ENCODE results near the gene MYOCOS. TPM values are rescaled to one million over a fixed set of nuclear protein-coding genes. Genes with fewer than 3 reads are reported as not detected.

MYOCOS gene
- total and polyA plus RNA-seq, 9 of the 15 experiments (the other 6 are each of a cell fraction or from before 2014, with no cell fraction given): 0.07 TPM; not detected in 7

- TF ChIP-seq ZBTB34 (CRISPR knock-in tag; IDR thresholded peaks at IDR 0.05) (no peak), SNAPC5 (CRISPR knock-in tag; IDR thresholded peaks at IDR 0.05) (no peak), CHD2 (IDR thresholded peaks at IDR 0.05; ENCODE audit: low read depth, low read length) (no peak), SRSF9 (IDR thresholded peaks at IDR 0.05; ENCODE audit: borderline replicate concordance, low read depth, low read length) (no peak), ILK (tag; IDR thresholded peaks at IDR 0.05; ENCODE audit: borderline replicate concordance, low read depth) (no peak), KLF6 (CRISPR knock-in tag; IDR thresholded peaks at IDR 0.05; ENCODE audit: borderline replicate concordance) (no peak), ARID3A (IDR thresholded peaks at IDR 0.05; ENCODE audit: borderline replicate concordance, low read depth, low read length) (no peak)
These were observed 36.3 kb upstream of the MYOCOS start (continued) for GRCh38 chr1:171585715-171586114.

- ChIA-PET CTCF (ENCODE audit: low intra/inter-chr PET ratio) (no interaction called here), POLR2A (interaction anchor here (0.6 to 2.1 kb wide), 2 partner anchors 12 to 123 kb away, joined by 3 to 5 read pairs; no protein-coding TSS in a partner anchor)
- no TSS peak for BruUV-seq (replicated peaks)
- in situ Hi-C loops (cut with MboI): no loop called here
- no peak overlapping the region for H3K4me3 ChIP-seq
- no peaks in the 10 kb centered on the region for H3K9me3 ChIP-seq (replicated peaks; ENCODE audit: control insufficient read depth, insufficient read depth, low read depth, low read length)
- no peak overlapping the region for H3K27ac ChIP-seq (ENCODE audit: extremely low read depth, low read depth, low read length)
- ATAC-seq (no peak), DNase-seq (ENCODE audit: extremely low read depth in 1 of 4, low spot score in 3 of 4) (no peak), FAIRE-seq (no peak)
- 97% methylated on average over 2 of the region's 2 CpGs for WGBS (ENCODE audit: insufficient coverage, low coverage, missing lambda C conversion rate)
- no peaks in the 10 kb centered on the region for H3K27me3 ChIP-seq (ENCODE audit: control insufficient read depth in 2 of 2, insufficient read depth in 2 of 2, low read length in 2 of 2)
- intact Hi-C loops (cut with micrococcal nuclease): no loop called here
- H3K36me3 ChIP-seq (ENCODE audit: control insufficient read depth, insufficient read depth, low read length): peaks cover 89% of the 10 kb centered on the region
- no peak overlapping the region for H3K9ac ChIP-seq (ENCODE audit: insufficient read depth in 1 of 2, low read depth in 2 of 2, low read length in 2 of 2)
- no peaks in the 10 kb centered on the region for H3K4me1 ChIP-seq (replicated peaks in 1 of 2; ENCODE audit: control insufficient read depth in 2 of 2, insufficient read depth in 2 of 2, low read length in 2 of 2)
- H3K4me2 ChIP-seq (ENCODE audit: insufficient read depth, low read length): no peak overlapping the region
- H3K79me2 ChIP-seq (ENCODE audit: control insufficient read depth, insufficient read depth, low read length): no peaks in the 10 kb centered on the region
- H2AFZ ChIP-seq (ENCODE audit: low read depth, low read length): no peak overlapping the region
- H3K9me1 ChIP-seq (ENCODE audit: control insufficient read depth, insufficient read depth, low read length): no peaks in the 10 kb centered on the region
- H4K20me1 ChIP-seq (replicated peaks; ENCODE audit: control insufficient read depth, insufficient read depth, low read length): no peaks in the 10 kb centered on the region
- TF ChIP-seq FOXP4 (CRISPR knock-in tag; IDR thresholded peaks at IDR 0.05; ENCODE audit: borderline replicate concordance): no peak
- TF ChIP-seq L3MBTL2 (IDR thresholded peaks at IDR 0.05): no peak
- TF ChIP-seq DDX20 (tag; IDR thresholded peaks at IDR 0.05; ENCODE audit: low read depth): no peak
- TF ChIP-seq RBM34 (IDR thresholded peaks at IDR 0.05; ENCODE audit: borderline replicate concordance, insufficient read depth, low read length): no peak
- no peak for TF ChIP-seq ZNF175 (CRISPR knock-in tag; IDR thresholded peaks at IDR 0.05; ENCODE audit: low read depth)
- TF ChIP-seq ATF1 (CRISPR knock-in tag; IDR thresholded peaks at IDR 0.05): no peak
- TF ChIP-seq ATF1 (tag; IDR thresholded peaks at IDR 0.05): no peak
- TF ChIP-seq RBM39 (optimal IDR thresholded peaks at IDR 0.05; ENCODE audit: low read depth, low read length): no peak
- TF ChIP-seq HNRNPL (IDR thresholded peaks at IDR 0.05; ENCODE audit: low read depth, low read length): no peak
- no peak for TF ChIP-seq ZNF561 (CRISPR knock-in tag; conservative IDR thresholded peaks at IDR 0.05)
- no peak for TF ChIP-seq LCOR (CRISPR knock-in tag; IDR thresholded peaks at IDR 0.05)
These were observed 33.8 kb upstream of the MYOCOS start for GRCh38 chr1:171588230-171588629.
